K562 (cell line): Measurements from ENCODE around the gene MEF2C. TPM values are rescaled to one million over a fixed set of nuclear protein-coding genes. Genes with fewer than 3 reads are reported as not detected.
A peak's percentile ranks its signal among the peaks of the same experiment; 100 is the strongest.

ENCODE experiments used
- ARHGAP35 ChIP-seq: fragments of 450-650 bp; IDR thresholded peaks from 2 replicates; pipeline ENCODE4 v1.6.1; 2018; ENCODE audit not compliant: partially characterized antibody
- BMI1 ChIP-seq: fragments of 150-350 bp; IDR thresholded peaks from 2 replicates; pipeline ENCODE4 v1.6.1; 2014; ENCODE audit warnings: low read length
- C11orf30 ChIP-seq: fragments of 450-650 bp; IDR thresholded peaks from 2 replicates; pipeline ENCODE4 v1.6.1; 2016; ENCODE audit warnings: low read depth, mild to moderate bottlenecking
- CEBPG ChIP-seq, 3 experiments: fragments of 200-800 bp in 1 of 3; sonication (Bioruptor generic) in 1 of 3; sonication (generic) in 1 of 3; formaldehyde crosslinking in 1 of 3; IDR thresholded peaks in 2 of 3; conservative IDR thresholded peaks in 1 of 3; 2 replicates each; pipeline versions ENCODE4 v1.6.1 to v1.8.0; 2016 to 2022; ENCODE audit warnings: missing compliant biosample characterization in 2 of 3, missing genetic modification characterization in 2 of 3, mild to moderate bottlenecking in 1 of 3, missing genetic modification reagents in 1 of 3
- CREB3 ChIP-seq: fragments of 450-650 bp; conservative IDR thresholded peaks from 2 replicates; pipeline ENCODE4 v1.6.1; 2016; ENCODE audit warnings: missing genetic modification characterization, low read depth, mild to moderate bottlenecking, missing compliant biosample characterization, moderate library complexity
- CREBBP ChIP-seq: IDR thresholded peaks from one replicate; pipeline ENCODE4 v1.6.1; 2012; ENCODE audit warnings: low read depth, mild to moderate bottlenecking, control low read depth, inconsistent platforms, low read length
- ETV5 ChIP-seq: sonication (generic); formaldehyde crosslinking; IDR thresholded peaks from 2 replicates; pipeline ENCODE4 v1.4.0; 2020; ENCODE audit warnings: low read depth, mild to moderate bottlenecking, missing genetic modification reagents
- HNRNPLL ChIP-seq: fragments of 200-400 bp; formaldehyde crosslinking; IDR thresholded peaks from 2 replicates; pipeline ENCODE4 v1.6.1; 2017; ENCODE audit warnings: low read length, low read depth, mild to moderate bottlenecking; ENCODE audit not compliant: poor library complexity, severe bottlenecking
- HNRNPUL1 ChIP-seq: fragments of 200-400 bp; formaldehyde crosslinking; IDR thresholded peaks from 2 replicates; pipeline ENCODE4 v1.6.1; 2017; ENCODE audit warnings: low read length
- LARP7 ChIP-seq: fragments of 450-650 bp; IDR thresholded peaks from 2 replicates; pipeline ENCODE4 v1.6.1; 2016
- MCM2 ChIP-seq: fragments of 450-650 bp; IDR thresholded peaks from 2 replicates; pipeline ENCODE4 v1.6.1; 2017; ENCODE audit warnings: low read depth, mild to moderate bottlenecking
- PRPF4 ChIP-seq: fragments of 200-400 bp; formaldehyde crosslinking; IDR thresholded peaks from one replicate; pipeline ENCODE4 v1.6.1; 2017; ENCODE audit warnings: low read length, low read depth, mild to moderate bottlenecking; ENCODE audit not compliant: insufficient read depth, poor library complexity, severe bottlenecking
- RBM14 ChIP-seq: fragments of 200-400 bp; formaldehyde crosslinking; IDR thresholded peaks from 2 replicates; pipeline ENCODE4 v1.6.1; 2018; ENCODE audit warnings: low read depth, mild to moderate bottlenecking, low read length, moderate library complexity, borderline replicate concordance; ENCODE audit not compliant: insufficient read depth
- SMAD4 ChIP-seq: fragments of 250-450 bp; sonication (Bioruptor Pico); conservative IDR thresholded peaks from 2 replicates; pipeline ENCODE4 v1.8.0; 2021; ENCODE audit warnings: inconsistent platforms, mild to moderate bottlenecking, moderate library complexity
- SREBF1 ChIP-seq: fragments of 150-350 bp; IDR thresholded peaks from 2 replicates; pipeline ENCODE4 v1.6.1; 2014; ENCODE audit warnings: antibody characterized with exemption, low read depth, low read length, borderline replicate concordance
- TEAD1 ChIP-seq, 2 experiments: fragments of 450-650 bp in 1 of 2; sonication (generic) in 1 of 2; formaldehyde crosslinking; IDR thresholded peaks; 2 replicates each; pipeline versions ENCODE4 v1.4.0 to v1.8.0; 2020 to 2022; ENCODE audit warnings: mild to moderate bottlenecking in 2 of 2, missing genetic modification reagents in 1 of 2
- ZFP30 ChIP-seq: fragments of 250-450 bp; sonication (Bioruptor Pico); IDR thresholded peaks from 2 replicates; pipeline ENCODE4 v1.8.0; 2022; ENCODE audit warnings: moderate library complexity, mild to moderate bottlenecking, inconsistent platforms, borderline replicate concordance
- ZNF121 ChIP-seq: sonication (generic); formaldehyde crosslinking; conservative IDR thresholded peaks from 2 replicates; pipeline ENCODE4 v1.8.0; 2022; ENCODE audit warnings: missing genetic modification reagents
- ZNF311 ChIP-seq: fragments of 250-450 bp; sonication (Bioruptor Pico); IDR thresholded peaks from 2 replicates; pipeline ENCODE4 v1.4.0; 2020; ENCODE audit warnings: mild to moderate bottlenecking, moderate library complexity
- ZNF431 ChIP-seq: sonication (generic); formaldehyde crosslinking; IDR thresholded peaks from 2 replicates; pipeline ENCODE4 v1.8.0; 2022; ENCODE audit warnings: mild to moderate bottlenecking, missing genetic modification reagents
- ZNF561 ChIP-seq: fragments of 450-650 bp; formaldehyde crosslinking; conservative IDR thresholded peaks from 2 replicates; pipeline ENCODE4 v1.4.0; 2020; ENCODE audit warnings: mild to moderate bottlenecking, moderate library complexity
- ZNF583 ChIP-seq: fragments of 250-450 bp; sonication (Bioruptor Pico); IDR thresholded peaks from 2 replicates; pipeline ENCODE4 v1.4.0; 2020
- polyA plus RNA-seq, 8 experiments: library from polyadenylated mRNA; depleted of rRNA in 4 of 8; stranded (reverse) in 5 of 8; unstranded in 3 of 8; fragments of >200 nt; fragmentation: Nextera tagmentation in 2 of 8; fragmentation: Illumina TruSeq in 1 of 8; extraction: Ambion mirVana in 2 of 8; extraction: Trizol in 1 of 8; gene quantifications; 2 replicates each; pipeline versions ENCODE4 v1.2.1 to v1.2.3, GENCODE V29; 2011 to 2014; ENCODE audit warnings: inconsistent platforms in 1 of 8, missing spikeins in 1 of 8
- total RNA-seq, 7 experiments: library from RNA; depleted of rRNA in 6 of 7; stranded (reverse); fragments of >200 nt in 6 of 7; fragmentation: Illumina TruSeq in 2 of 7; extraction: Trizol in 2 of 7; gene quantifications; 2 replicates each; pipeline versions ENCODE4 v1.2.1 to v1.2.3, GENCODE V29; 2011 to 2021; ENCODE audit warnings: low replicate concordance in 1 of 7
- TF ChIP-seq, protein P1 (sequence below): fragments of 200-800 bp; sonication (Bioruptor generic); IDR thresholded peaks from 2 replicates; pipeline ENCODE4 v1.6.1; 2017; ENCODE audit warnings: missing genetic modification characterization, missing compliant biosample characterization
- TF ChIP-seq, protein P2 (sequence below), 2 experiments: fragments of 250-450 bp in 1 of 2; fragments of 450-650 bp in 1 of 2; sonication (Bioruptor Pico) in 1 of 2; IDR thresholded peaks; 2 replicates each; pipeline versions ENCODE4 v1.6.1 to v1.8.0; 2016 to 2021; ENCODE audit warnings: mild to moderate bottlenecking in 2 of 2, moderate library complexity in 2 of 2, missing compliant biosample characterization in 1 of 2, missing genetic modification characterization in 1 of 2

MEF2C gene
- total and polyA plus RNA-seq, 9 of the 15 experiments (the other 6 are each of a cell fraction or from before 2014, with no cell fraction given) = 25.1 to 67.8 (median 58.3) TPM

DNA sequence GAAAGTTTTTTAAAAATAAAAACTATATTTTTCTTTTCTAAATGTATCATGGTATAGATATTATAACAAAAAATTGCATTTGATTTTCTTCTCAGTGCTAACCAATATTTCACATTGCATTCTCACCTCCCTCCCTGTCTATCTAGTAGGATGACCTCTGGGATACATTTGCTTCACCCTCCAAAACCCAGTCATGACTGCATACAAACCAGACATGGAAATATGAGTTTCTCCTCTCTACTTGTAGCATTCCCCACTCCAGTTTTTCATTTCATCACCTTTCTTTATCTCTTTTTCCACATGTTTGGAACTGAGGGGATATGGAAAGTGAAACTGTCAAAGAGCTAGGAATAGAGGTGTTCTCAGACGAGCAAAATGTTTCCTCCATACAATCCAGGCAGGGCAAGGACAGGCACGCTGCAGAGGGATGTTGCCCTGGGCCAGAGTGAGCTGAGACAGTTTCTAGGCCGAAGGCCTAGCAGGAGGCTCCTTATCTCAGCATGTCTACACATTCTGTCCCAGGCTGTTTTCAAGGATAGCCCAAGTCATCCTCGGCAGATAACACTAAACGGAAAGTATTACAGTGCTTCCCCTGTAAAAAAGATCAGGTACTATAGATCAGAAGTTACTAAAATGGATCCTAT, 46.7 kb downstream of the MEF2C start (continued):
- TF ChIP-seq ZNF311 (CRISPR knock-in tag) (no peak; the same call in 1 of the 2 replicates), CREBBP (no peak), TEAD1 (CRISPR knock-in tag; IDR thresholded peaks at IDR 0.05) (peak in 1 of 2 experiments; percentile 47; a peak in 1 of 4 replicates), HNRNPUL1 (no peak), HNRNPLL (no peak), BMI1 (no peak), C11orf30 (peak; percentile 7; the same call in 1 of the 2 replicates), ARHGAP35 (no peak), CREB3 (tag) (0 out of 2 replicates have a peak, but pooled peaks have one; percentile 30), RBM14 (no peak), ZNF561 (no peak), SREBF1 (no peak), ZNF583 (CRISPR knock-in tag) (0 out of 2 replicates have a peak, but pooled peaks have one; percentile 36), ZNF431 (CRISPR knock-in tag) (no peak), PRPF4 (no peak), ZNF121 (CRISPR knock-in tag) (no peak), CEBPG (CRISPR knock-in tag; IDR thresholded peaks at IDR 0.05) (no peak), CEBPG (tag; conservative IDR thresholded peaks at IDR 0.05 in 1 of 2, IDR thresholded peaks at IDR 0.05 in 1 of 2) (no peak), LARP7 (no peak), MCM2 (no peak), SMAD4 (CRISPR knock-in tag) (peak; percentile 90), ZFP30 (CRISPR knock-in tag) (no peak), ETV5 (peak; percentile 62)
- TF ChIP-seq, protein P1, sequence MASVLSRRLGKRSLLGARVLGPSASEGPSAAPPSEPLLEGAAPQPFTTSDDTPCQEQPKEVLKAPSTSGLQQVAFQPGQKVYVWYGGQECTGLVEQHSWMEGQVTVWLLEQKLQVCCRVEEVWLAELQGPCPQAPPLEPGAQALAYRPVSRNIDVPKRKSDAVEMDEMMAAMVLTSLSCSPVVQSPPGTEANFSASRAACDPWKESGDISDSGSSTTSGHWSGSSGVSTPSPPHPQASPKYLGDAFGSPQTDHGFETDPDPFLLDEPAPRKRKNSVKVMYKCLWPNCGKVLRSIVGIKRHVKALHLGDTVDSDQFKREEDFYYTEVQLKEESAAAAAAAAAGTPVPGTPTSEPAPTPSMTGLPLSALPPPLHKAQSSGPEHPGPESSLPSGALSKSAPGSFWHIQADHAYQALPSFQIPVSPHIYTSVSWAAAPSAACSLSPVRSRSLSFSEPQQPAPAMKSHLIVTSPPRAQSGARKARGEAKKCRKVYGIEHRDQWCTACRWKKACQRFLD (CRISPR knock-in tag) = no peak
- TF ChIP-seq, protein P2, sequence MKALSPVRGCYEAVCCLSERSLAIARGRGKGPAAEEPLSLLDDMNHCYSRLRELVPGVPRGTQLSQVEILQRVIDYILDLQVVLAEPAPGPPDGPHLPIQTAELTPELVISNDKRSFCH (CRISPR knock-in tag; IDR thresholded peaks at IDR 0.05) = no peak
- TF ChIP-seq, protein P2 (tag; IDR thresholded peaks at IDR 0.05) = 0 out of 2 replicates have a peak, but pooled peaks have one; percentile 61
